HL-60 (cell line): ENCODE results near the gene DPP6.

Experiments used
- POLR2AphosphoS5 ChIP-seq: IDR thresholded peaks from 2 replicates; pipeline ENCODE4 v1.6.1; 2012; ENCODE audit warnings: low read depth
- SPI1 ChIP-seq: IDR thresholded peaks from 2 replicates; pipeline ENCODE4 v1.6.1; 2012; ENCODE audit warnings: low read depth, mild to moderate bottlenecking, borderline replicate concordance
- TF ChIP-seq, protein P1 (sequence below): IDR thresholded peaks from one replicate; pipeline ENCODE4 v1.5.1; 2011; ENCODE audit warnings: low read length, control low read depth, inconsistent platforms; ENCODE audit not compliant: insufficient read depth
- TF ChIP-seq, protein P2 (sequence below): IDR thresholded peaks from 2 replicates; pipeline ENCODE4 v1.6.1; 2012; ENCODE audit warnings: low read depth; ENCODE audit not compliant: insufficient replicate concordance

DNA sequence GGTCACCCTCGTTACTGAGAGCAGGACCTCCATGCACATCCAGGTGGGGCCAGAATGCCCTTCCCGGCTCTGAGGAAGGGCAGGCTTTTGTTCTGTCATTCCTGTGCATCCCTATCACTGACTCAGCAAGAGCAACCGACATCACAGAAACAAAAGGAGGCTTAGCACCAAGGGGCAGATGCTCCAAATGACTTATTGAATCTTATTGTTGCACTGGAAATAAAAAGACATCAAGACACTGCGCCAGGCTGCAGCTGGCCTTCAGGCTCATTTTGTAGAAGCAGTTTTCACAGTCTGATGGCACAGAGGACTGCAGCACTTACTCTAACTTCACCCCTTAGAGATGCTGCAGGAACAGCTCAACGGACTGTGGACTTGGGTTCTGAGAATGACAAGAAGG is 824.3 kb downstream of the DPP6 start:
- TF ChIP-seq, protein P1, sequence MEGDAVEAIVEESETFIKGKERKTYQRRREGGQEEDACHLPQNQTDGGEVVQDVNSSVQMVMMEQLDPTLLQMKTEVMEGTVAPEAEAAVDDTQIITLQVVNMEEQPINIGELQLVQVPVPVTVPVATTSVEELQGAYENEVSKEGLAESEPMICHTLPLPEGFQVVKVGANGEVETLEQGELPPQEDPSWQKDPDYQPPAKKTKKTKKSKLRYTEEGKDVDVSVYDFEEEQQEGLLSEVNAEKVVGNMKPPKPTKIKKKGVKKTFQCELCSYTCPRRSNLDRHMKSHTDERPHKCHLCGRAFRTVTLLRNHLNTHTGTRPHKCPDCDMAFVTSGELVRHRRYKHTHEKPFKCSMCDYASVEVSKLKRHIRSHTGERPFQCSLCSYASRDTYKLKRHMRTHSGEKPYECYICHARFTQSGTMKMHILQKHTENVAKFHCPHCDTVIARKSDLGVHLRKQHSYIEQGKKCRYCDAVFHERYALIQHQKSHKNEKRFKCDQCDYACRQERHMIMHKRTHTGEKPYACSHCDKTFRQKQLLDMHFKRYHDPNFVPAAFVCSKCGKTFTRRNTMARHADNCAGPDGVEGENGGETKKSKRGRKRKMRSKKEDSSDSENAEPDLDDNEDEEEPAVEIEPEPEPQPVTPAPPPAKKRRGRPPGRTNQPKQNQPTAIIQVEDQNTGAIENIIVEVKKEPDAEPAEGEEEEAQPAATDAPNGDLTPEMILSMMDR = no peak
- no peak for TF ChIP-seq POLR2AphosphoS5
- TF ChIP-seq, protein P2, sequence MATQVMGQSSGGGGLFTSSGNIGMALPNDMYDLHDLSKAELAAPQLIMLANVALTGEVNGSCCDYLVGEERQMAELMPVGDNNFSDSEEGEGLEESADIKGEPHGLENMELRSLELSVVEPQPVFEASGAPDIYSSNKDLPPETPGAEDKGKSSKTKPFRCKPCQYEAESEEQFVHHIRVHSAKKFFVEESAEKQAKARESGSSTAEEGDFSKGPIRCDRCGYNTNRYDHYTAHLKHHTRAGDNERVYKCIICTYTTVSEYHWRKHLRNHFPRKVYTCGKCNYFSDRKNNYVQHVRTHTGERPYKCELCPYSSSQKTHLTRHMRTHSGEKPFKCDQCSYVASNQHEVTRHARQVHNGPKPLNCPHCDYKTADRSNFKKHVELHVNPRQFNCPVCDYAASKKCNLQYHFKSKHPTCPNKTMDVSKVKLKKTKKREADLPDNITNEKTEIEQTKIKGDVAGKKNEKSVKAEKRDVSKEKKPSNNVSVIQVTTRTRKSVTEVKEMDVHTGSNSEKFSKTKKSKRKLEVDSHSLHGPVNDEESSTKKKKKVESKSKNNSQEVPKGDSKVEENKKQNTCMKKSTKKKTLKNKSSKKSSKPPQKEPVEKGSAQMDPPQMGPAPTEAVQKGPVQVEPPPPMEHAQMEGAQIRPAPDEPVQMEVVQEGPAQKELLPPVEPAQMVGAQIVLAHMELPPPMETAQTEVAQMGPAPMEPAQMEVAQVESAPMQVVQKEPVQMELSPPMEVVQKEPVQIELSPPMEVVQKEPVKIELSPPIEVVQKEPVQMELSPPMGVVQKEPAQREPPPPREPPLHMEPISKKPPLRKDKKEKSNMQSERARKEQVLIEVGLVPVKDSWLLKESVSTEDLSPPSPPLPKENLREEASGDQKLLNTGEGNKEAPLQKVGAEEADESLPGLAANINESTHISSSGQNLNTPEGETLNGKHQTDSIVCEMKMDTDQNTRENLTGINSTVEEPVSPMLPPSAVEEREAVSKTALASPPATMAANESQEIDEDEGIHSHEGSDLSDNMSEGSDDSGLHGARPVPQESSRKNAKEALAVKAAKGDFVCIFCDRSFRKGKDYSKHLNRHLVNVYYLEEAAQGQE = no peak
- no peak for TF ChIP-seq SPI1
